ENCODE results near the gene INPP5E. TPM values are rescaled to one million over a fixed set of nuclear protein-coding genes. Genes with fewer than 3 reads are reported as not detected.
A peak's percentile ranks its signal among the peaks of the same experiment; 100 is the strongest.

INPP5E gene
- 10.9 TPM for polyA plus RNA-seq (ENCODE audit: insufficient read length)

- peak; percentile 19 for DNase-seq (ENCODE audit: low read depth)
Observed at GRCh38 chr9:136439481-136440408, at the start of gene INPP5E. INPP5E (minus strand) TSS chr9:136439845; CDS start chr9:136439419, 426 bp downstream.

DNA sequence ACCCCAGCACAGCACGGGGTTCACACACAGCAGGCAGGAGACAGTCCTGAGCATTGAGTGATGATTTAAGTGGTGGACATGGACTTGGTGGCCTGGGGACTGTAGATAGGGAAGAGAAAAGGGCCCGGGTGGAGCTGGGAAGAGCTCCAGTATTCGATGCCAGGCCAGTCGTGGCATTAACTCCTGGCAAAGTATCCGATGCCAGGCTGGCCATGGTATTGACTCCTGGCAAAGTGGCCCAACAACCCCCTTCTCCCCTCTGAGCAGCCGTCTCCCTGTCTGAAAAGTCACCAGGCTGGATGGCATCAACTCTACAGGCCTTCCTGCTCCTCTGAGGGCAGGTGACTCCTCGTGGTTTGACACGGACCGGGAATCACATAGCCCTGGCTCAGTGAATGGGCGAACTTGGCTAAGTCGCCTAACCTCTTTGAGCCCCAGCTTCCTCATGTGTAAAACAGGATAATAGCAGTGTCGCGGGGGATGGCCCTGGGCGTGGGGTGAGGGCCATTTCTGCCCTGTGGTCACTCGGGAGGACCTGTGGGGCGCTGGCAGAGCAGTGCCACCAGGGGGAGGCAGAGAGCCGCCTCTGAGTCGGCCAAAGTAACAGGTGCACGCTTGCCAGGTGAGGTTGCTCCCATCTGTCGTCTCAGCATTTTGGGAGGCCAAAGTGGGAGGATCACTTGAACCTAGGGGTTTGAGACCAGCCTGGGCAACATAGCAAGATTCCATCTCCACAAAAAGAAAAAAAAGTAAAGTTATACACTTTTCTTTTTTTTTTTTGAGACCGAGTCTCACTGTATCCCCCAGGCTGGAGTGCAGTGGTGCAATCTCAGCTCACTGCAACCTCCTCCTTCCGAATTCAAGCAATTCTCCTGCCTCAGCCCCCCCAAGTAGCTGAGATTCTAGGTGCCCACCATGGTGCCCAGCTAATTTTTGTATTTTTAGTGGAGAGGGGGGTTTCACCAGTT lies 48.9 kb upstream of the INPP5E start:
- DNase-seq (ENCODE audit: low read depth): no peak

GRCh38 chr9:136487672-136488071 lies 48.0 kb upstream of the INPP5E start:
- DNase-seq (ENCODE audit: low read depth): no peak

DNA sequence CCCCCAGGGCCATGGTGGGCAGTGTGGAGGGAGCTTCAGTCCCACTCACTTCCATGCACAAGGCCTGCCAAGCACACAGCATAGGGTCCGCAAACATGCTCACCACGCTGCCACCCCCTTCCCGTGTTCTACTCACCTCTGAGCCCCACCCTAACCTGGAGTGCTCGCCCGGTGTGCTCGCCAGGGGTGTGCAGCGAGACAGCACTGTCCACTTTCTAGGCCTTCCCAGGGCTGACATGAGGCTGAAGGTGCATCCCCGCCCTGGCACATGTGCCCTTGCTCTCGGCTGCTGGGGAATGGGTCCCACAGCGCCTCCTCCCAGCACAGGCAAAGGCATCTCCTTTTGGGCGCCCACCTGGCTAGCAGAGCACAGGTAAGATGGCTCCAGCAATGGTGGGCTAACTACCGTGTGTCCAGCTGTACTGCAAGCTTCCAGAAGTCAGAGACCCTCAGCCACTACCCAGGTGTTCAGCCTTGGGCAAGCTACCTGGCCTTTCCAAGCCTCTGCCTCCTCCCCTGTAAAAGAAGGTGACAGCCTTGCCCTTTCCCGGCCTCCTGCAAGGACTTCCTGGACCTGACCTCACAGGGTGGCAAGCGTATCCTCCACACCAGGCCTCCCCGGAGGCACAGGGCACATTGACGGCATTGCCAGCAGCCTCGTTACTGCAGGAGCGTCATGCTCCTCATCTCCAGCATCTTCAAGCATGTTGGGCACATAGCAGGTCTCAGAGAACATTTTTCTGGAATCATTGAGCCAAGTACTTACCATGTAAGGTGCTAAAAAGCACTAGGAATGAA lies 47.4 kb upstream of the INPP5E start:
- no peak for DNase-seq (ENCODE audit: low read depth)

DNA sequence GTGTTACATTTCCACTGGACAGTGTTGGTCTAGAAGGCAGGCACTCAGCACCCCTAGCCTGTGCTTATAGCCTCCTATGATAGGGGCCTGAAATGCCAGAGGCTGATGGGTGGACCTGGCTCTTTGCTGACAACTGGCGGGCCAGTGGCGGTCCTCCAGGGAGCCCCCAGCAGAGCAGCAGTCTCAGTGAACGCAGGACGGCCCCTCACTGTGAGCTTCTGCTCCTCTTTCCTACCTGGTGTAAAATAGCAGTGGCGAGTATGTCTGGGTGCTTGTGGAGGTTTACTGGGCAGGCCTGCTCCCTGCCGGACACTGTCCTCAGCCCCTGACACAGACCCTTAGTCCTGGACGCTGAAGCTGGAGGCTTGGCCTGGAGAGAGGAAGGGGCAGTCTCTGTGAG lies 46.5 kb upstream of the INPP5E start:
- no peak for DNase-seq (ENCODE audit: low read depth)

DNA sequence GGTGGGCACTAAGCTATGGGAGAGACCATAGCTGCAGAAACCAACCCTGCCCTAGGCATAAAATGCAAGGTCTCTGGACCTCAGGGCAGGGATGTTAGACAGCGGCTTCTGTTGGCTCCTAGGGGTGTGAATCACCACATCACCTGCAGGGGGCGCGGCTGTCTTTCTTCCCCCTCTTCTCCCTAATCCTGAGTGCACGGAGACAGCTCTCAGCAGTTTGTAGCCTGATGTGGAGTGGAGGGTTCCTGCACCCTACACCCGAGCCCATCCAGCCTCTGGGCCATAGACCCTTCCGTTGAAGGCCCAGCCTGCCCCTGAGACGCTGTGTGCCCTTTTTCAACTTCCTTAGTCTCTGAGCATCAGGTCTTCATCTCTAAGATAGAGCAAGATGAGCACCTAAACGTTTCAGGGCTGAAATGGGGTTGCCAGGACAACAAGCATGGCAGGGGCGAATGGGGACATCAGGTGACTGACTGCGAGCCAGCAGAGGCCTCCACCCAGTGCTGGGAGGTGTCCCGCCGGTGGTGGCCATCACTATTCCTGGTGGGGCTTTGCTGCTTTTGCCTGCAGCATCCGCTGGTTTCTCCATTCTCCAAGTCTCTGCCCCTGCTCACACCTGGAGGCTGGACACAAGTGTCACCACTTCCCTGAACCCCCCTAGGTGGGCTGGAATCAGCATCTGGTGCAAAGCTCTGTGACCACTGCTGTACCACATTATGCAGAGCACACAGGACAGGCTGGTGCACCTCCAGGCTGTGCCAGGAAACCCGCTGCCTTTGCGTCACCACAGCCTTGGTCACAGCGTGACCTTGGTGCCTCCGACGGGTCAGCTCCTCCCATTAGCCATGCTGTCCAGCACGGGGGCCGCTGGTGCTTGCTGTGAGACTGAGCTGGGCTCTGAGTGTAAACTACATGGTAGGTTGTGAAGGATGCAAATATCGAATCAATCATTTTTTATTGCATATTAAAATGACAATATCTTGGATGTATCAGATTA lies 45.7 kb upstream of the INPP5E start:
- peak; percentile 46 for DNase-seq (ENCODE audit: low read depth)

- no peak for DNase-seq (ENCODE audit: low read depth)
Observed at GRCh38 chr9:136484153-136485048, 44.8 kb upstream of the INPP5E start.

DNA sequence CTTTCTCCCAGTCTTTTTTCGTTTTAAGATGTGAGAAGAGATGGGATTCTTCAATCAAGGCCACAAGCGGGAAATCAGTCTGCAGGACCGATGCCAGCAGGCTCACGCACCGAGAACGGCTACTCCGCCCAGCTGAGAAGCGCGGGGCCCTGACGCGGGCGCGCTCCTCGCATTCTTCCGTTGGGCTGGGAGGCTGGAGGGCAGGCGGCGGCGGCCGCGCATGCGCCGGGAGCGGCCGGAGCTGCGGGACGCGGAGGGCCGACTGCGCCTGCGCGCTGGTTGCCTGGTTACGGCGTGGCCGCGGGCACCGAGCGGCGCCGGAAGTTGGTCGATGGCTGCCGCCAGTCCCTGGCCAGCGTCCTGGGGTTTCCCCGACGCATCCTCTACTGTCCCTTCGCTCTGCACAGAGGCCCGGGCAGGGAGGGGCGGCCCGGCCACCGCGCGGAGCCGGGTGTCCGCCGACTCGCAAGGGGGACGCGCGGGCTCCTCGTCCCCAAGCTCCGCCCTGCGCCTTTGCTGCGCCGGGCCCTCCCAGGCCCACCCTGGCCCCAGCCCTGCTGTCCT lies 44.0 kb upstream of the INPP5E start:
- DNase-seq (ENCODE audit: low read depth): peak; percentile 83

GRCh38 chr9:136482793-136483588 lies 43.3 kb upstream of the INPP5E start, which contains the start of gene SEC16A:
SEC16A (minus strand) TSS chr9:136483040; CDS start chr9:136477615, 5,425 bp downstream.
- DNase-seq (ENCODE audit: low read depth): peak; percentile 90

DNA sequence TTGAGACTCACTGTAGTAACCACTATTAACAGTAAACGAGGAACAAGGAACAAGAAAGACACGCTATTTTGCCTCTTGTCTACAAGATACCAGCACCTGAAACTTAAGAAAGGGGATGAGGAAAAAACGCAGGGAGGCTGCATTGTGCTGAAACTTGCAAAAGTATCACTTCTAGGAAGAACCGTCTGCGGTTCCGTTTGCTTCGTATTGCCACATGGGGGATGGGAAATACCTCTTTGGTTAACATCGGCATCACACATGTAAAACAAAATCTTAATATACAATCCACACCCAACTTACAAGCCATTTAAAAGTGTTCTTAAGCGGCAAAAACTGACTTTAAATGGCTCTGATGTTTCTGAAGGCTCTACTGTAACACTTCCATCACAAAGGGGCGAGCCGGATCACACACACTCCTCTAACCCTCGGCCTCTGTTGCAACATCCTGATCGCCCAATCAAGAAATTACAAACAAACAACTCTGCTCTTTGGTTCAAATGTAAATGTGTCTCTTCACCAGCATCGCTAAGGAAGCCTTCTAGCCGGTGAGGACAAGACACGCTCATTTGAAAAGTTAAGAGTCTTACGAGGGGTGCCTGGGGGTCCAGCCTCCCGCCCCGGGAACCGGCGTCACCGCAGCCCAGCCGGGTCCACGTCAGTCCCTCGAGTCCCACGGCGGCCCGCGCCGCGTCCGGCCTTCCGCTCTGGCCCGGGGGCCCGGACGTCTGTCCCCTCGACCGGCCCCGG lies 42.6 kb upstream of the INPP5E start:
- no peak for DNase-seq (ENCODE audit: low read depth)

DNA sequence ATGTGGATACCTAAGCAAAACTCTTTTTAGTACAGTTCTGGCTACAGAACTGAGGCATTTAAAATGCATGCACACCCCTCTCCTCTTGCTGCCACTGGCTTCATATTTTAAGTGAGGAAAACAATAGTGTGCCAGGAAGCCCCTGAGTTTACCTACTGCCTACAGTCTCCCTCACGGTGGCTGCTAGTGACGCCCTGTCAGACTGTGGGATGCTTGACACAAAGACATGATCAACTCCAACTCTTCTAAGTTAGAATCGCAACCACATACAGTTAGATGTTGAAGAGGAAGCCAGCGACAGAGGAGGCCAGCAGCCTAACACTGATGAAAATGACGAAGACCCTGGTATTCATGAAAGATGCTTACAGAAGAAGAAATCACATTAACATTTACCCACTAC lies 41.9 kb upstream of the INPP5E start:
- no peak for DNase-seq (ENCODE audit: low read depth)

DNA sequence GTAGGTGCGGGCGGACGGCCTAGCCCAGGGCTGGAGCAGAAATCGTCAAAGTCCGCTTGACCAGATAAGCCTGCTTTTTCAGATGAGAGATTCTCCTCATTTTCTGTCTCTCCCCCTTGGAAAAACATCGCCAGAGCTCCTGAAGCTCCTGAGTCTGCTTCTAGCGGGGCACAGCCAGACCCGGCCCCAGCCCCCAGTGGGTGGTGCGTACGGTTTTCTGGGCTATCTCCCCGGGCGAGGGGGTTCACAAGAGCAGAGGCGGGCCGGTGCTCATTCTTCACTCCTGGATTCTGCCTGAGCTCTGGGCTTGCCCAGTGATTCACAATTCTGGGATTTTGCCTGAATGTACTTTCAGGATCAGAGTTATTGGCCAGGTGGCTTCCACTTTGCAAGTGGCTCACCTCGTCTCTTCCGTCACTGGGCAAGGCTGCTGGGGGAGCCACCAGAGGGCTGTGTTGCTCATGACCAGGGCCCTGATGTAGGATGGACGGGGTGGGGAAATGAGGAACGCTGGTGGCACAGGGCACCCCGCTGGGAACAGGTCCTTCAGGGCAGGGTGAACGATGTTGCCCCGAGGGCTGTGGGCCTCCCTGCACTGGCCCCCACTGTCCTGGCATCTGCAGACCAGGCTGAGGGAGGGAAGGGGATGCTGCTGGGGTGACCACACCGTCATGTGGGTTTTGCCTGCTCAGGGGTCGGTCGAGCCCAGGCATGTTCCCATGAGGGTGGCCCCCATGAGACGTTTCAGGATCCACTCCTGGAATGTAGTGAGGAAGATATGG lies 36.9 kb upstream of the INPP5E start:
- DNase-seq (ENCODE audit: low read depth): no peak

- DNase-seq (ENCODE audit: low read depth): no peak
Observed at GRCh38 chr9:136474974-136475865, 35.6 kb upstream of the INPP5E start.

DNA sequence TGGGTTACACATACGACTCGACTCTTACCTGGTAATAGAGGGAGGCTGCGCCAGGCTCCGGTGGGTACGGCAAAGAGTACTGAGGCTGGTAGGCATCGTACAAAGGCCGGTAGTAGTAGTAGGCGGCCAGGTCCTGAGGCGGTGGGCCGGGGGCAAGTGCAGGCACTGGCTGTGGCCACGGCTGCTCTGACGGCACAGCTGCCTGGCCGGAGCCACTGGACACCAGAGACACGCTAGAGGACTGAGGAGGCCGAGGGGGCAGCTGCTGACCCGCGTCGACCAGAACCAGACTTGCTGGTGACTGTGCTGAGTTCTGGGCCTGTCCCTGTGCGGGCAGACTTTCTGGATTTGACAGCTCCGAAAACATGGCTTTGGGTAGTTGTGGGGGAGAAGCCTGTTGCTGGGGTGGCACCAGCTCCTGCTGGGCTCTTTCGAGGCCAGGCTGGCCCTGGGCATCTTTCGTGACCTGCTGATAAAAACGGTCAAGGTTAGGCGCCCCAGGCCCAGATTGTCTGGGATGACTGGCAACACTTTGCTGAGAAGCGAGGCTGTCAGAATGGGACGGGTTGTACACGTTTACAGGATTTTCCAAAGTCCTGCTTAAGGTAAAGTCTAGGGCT lies 34.5 kb upstream of the INPP5E start:
- no peak for DNase-seq (ENCODE audit: low read depth)

DNA sequence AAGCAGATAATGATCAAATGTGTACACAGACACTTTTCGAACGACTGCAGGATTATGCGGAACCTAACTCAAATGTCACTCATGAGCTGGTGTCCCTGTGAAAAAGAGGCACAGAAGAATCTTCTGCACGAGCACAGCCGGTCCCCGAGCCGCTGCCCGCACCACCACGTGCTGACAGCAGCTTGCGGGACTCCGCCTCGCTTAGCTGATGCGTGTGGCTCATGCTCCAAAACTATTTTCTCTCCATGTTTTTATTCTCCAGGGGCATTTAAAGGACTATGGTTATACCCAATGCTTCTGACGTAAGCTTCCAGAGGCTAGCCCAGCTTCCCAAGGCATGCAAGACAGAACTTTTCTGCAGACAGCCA lies 33.7 kb upstream of the INPP5E start:
- DNase-seq (ENCODE audit: low read depth): no peak

Data from forelimb muscle (tissue), 1 donor.